MV-4-11 (cell line): Measurements from ENCODE around the gene CTCF.
A peak's percentile ranks its signal among the peaks of the same experiment; 100 is the strongest.

Experiments used
- DNase-seq: peaks from one replicate; lab custom pipeline; 2025; lab: John Stamatoyannopoulos, UW

CTCF gene

GRCh38 chr16:67548265-67549126 is 13.8 kb upstream of the CTCF start:
- peak; percentile 66 for DNase-seq

GRCh38 chr16:67549240-67549639 is 13.1 kb upstream of the CTCF start:
- no peak for DNase-seq

DNA sequence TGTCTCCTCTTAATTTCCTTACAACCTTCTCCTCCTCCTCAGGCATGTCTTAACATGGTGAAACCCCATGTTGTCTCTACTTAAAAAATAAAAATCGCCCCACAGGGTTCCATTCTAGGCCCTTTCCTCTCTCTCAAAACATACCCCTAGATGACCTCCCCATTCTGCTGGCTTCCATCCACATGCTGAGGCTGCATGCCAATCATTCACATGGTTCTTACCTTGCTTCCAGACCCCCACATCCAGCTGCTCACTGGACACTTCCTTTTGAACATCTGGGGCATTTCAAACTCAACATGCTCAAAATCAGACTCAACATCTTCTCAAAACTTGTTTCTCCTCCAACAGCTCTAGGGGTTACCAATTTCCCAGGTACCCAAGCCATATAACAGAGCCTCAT is 12.4 kb upstream of the CTCF start:
- DNase-seq = no peak

DNA sequence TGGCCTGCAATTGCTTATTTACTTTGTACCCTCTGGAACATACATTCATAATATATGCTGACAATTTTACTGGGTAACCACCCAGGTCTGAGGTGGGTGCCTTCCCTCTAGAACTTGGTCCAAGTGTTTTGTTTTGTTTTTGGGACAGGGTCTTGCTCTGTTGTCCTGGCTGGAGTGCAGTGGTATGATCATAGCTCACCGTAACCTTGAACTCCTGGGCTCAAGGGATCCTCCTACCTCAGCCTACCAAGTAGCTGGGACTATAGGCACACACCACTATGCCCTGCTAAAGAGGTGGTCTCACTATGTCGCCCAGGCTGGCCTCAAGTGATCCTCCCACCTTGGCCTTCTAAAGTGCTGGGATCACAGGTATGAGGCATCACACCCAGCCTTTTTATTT is 11.2 kb upstream of the CTCF start:
- no peak for DNase-seq

- no peak for DNase-seq
Observed at GRCh38 chr16:67551972-67552371, 10.4 kb upstream of the CTCF start.

DNA sequence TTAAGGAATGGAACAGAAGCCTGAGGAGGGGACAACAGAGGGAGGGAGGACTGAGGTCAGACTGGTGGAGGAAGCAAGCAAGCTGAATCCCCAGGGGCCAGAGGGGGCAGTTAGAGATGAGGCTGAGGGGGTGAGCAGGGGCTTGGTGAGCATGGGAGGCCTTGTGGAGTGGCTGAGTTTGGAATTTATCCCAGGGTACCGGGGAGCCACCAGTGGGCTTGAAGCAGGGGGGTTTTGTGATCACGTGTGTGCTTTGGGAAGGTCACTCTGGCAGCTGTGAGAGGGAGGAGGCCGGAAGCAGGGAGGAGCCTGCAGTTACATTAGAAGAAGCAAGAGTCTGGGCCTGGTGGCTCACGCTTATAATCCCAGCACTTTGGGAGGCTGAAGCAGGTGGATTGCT is 9.8 kb upstream of the CTCF start:
- no peak for DNase-seq

DNA sequence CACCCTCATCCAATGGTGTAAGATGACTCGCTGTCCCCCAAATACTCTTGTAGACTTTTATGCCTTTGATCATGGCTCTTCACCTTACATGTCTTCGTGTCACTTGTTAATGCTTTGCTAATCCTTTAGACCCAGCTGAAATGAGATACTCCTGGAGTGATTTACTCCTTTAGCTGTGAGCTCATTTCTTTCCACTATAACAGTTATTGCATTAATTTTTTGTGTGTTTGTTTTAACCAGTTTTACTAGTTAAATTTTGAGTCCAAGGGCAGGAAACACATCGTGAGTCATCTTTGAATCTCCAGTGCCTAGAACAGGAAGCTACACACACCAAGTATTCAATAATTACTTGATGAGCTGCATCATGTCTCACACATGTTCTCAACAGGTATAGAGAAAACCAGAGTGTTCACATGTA is 6.5 kb upstream of the CTCF start:
- peak; percentile 67 for DNase-seq

DNA sequence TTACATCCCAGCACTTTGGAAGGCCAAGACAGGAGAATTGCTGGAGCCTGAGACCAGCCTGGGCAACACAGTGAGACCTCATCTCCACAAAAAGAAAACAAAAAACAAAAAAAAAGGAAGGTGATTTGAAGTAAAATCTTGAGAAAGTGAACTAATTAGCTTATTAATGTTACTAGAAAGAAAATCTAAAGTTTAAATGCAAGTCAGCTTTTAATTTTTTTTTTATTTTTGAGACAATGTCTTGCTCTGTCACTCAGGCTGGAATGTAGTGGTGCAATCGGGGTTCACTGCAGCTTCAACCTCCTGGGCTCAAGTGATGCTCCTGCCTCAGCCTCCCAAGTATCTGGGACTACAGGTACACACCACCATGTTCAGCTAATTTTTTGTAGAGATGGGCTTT is 3.5 kb upstream of the CTCF start:
- DNase-seq = no peak

- DNase-seq = no peak
Observed at GRCh38 chr16:67560827-67561342, 1.4 kb upstream of the CTCF start.

GRCh38 chr16:67561501-67561823 is 864 bp upstream of the CTCF start:
- no peak for DNase-seq

DNA sequence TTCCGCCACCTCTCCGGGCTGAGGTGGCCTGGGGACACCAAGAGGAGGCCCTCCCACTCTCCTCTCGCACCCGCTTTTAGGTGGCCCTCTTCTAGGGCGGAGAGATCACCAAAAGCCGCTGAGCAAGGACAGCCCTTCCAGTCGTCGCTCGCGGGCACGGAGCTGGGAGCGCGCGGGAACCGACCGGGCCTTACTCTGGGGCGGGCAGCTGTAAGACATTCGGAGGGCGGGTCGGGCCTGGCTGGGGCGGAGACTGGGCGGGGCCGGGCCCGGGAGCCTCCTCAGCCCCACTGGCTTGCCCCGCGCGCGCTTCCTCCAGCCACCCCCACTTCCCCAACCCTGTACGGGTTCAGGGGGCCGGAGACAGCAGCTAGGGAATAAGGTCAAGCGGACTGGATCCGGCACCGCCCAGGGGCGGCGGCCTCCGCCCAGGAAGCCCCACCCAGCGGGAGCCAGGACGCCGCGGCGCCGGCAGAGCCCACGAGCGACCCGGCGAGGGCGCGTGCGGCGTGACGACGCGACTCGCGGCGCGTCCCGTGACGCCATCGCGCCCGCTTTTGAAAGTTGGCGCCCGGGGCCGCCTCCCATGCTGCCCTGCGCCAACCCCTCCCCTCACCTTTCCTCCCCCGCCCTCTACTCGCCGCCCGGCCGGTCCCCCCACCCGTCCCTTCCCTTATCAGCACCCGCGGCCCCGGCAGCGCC is 351 bp upstream of the CTCF start:
- peak; percentile 98 for DNase-seq

DNA sequence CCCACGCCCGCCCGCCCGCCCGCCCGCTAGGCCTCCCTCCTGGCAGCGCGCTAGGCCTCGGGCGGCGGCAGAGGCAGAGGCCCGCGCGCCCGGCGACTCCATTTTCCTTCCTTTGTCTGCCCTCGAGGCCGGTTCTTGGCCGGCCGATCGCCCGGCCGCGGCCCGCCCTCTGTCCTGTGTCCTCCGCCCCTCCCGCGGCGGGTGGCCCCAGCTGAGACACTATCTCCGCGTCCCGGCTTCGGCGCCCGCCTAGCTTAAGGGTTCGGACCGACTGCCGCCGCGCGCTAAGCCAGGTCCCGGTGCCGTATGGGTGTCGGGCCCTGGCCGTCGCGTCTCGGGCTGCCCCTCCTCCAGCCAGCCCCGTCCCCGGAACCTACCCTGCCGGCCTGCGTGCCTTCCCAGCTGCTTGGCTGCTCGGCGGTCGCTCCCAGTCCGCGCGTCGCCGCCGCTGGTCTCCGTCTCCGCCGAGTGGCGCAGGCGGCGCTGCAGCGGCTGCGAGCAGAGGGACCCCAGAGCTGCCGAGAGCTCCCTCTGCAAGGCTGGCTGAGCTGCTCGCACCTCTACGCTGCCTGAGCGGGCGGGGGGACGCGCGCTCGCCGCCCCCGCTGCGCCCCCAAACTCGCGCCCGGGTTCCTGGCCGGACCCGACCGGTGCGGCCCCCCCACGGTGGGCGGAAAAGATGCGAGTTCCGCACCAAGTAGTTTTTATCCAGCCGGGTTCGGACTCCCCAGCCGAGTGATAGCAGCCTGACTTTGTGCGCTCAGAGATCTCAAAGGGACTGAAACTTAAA is 787 bp downstream of the CTCF start:
- peak; percentile 37 for DNase-seq

- DNase-seq = peak; percentile 74
Observed at GRCh38 chr16:67563708-67564468, 1.6 kb downstream of the CTCF start.

- DNase-seq = no peak
Observed at GRCh38 chr16:67565470-67566100, 3.3 kb downstream of the CTCF start.

DNA sequence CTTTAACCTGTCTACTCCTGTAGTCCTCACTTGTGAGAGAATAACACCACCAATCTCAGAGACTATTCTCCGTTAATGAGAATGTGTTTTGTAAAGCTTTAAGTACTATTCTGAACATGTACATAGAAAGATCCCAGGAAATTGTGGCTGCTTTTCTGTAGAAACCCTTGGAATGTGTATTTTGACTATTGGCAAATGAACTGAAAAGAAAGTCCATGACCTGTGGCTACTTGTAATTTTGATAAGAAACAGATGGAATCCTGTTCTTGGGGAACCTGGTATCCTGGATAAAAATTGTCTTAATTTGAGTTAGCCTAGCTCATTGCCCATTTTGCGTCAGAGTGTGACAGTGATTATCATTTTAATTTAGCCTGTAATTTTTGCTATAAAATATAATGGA is 9.1 kb downstream of the CTCF start:
- no peak for DNase-seq

GRCh38 chr16:67571981-67572431 is 9.7 kb downstream of the CTCF start:
- no peak for DNase-seq

- DNase-seq = peak; percentile 34
Observed at GRCh38 chr16:67579686-67580085, 17.4 kb downstream of the CTCF start.

DNA sequence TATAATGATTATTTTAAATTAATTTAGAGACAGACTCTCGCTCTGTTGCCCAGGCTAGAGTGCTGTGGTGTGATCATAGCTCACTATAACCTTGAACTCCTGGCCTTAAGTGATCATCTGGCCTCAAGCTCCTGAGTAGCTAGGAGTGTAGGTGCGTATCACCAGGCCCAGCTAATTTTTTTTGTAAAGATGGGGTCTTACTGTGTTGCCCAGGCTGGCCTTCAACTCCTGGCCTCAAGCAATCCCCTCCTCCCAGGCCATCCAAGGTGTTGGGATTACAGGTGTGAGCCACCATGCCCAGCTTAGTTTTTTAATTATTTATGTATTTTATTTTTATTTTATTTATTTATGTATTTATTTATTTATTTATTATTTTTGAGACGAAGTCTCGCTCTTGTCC is 17.9 kb downstream of the CTCF start:
- DNase-seq = no peak

DNA sequence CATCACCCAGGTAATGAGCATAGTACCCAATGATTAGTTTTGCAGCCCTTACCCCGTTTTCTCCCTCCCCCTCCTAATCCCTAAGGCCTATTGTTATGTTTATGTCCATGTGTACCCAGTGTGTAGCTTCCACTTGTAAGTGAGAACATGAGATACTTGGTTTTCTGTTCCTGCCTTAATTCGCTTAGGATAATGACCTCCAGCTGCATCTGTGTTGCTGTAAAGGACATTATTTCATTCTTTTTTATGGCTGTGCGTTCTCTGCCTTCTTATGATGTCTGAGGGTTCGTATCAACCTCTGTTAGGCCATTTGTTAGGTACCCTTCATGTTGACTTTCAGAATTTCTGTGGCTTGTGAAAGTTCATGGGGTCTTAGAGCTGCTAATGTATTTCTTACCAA is 31.0 kb downstream of the CTCF start:
- no peak for DNase-seq

DNA sequence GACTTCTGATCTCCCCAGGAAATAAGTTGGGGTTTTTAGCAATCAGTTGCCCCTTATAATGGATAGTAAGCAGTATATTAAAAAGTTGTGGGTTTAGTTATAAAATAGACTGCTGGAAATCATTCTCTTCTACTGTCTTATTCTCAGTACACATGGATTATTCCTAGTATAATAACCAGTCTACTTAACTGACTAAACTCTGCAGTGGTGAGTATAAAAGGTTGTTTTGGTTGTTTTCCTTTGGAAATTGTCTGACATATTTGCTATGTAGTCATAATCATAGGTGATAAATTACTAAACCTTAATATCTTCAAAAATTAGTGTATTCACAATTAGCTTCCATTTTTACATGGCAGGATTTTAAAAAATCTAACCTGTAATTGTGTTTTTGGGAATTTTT is 31.4 kb downstream of the CTCF start:
- no peak for DNase-seq

- no peak for DNase-seq
Observed at GRCh38 chr16:67594256-67594915, 32.1 kb downstream of the CTCF start.
